ENCODE data around the gene EPHA1.

The EPHA1 gene

GRCh38 chr7:143389316-143390103, 19.1 kb downstream of the EPHA1 start:
- DNase-seq (ENCODE audit: low read depth in 2 of 2) = no peak

GRCh38 chr7:143388491-143389101, 20.1 kb downstream of the EPHA1 start:
- DNase-seq (ENCODE audit: low read depth in 2 of 2) = no peak

GRCh38 chr7:143388051-143388450, 20.6 kb downstream of the EPHA1 start:
- DNase-seq (ENCODE audit: low read depth in 2 of 2) = no peak

- no peak for DNase-seq (ENCODE audit: low read depth in 2 of 2)
Measured at GRCh38 chr7:143387156-143387975, 21.3 kb downstream of the EPHA1 start.

- DNase-seq (ENCODE audit: low read depth in 2 of 2) = no peak
Measured at GRCh38 chr7:143385891-143386781, 22.5 kb downstream of the EPHA1 start.

- DNase-seq (ENCODE audit: low read depth in 2 of 2) = no peak
Measured at GRCh38 chr7:143384661-143385631, 23.7 kb downstream of the EPHA1 start.

GRCh38 chr7:143384148-143384547, 24.5 kb downstream of the EPHA1 start:
- DNase-seq (ENCODE audit: low read depth in 2 of 2) = no peak

- no peak for DNase-seq (ENCODE audit: low read depth in 2 of 2)
Measured at GRCh38 chr7:143383642-143383957, 25.1 kb downstream of the EPHA1 start.

GRCh38 chr7:143382791-143383641, 25.6 kb downstream of the EPHA1 start:
- no peak for DNase-seq (ENCODE audit: low read depth in 2 of 2)

- DNase-seq (ENCODE audit: low read depth in 2 of 2) = no peak
Measured at GRCh38 chr7:143382126-143382790, 26.4 kb downstream of the EPHA1 start.

GRCh38 chr7:143381427-143382125, 27.1 kb downstream of the EPHA1 start:
- no peak for DNase-seq (ENCODE audit: low read depth in 2 of 2)

GRCh38 chr7:143380646-143381426, 27.8 kb downstream of the EPHA1 start, which contains the start of gene ZYX:
Gene ZYX (plus strand): TSS chr7:143381345. CDS start chr7:143381572, 227 bp downstream.
- DNase-seq (ENCODE audit: low read depth in 2 of 2) = peak; percentile 70 to 75

- peak; percentile 67 to 86 for DNase-seq (ENCODE audit: low read depth in 2 of 2)
Measured at GRCh38 chr7:143380260-143380645, 28.4 kb downstream of the EPHA1 start.

- DNase-seq (ENCODE audit: low read depth in 2 of 2) = no peak
Measured at GRCh38 chr7:143379611-143380259, 28.9 kb downstream of the EPHA1 start.

- no peak for DNase-seq (ENCODE audit: low read depth in 2 of 2)
Measured at GRCh38 chr7:143376396-143376795, 32.3 kb downstream of the EPHA1 start.

- DNase-seq (ENCODE audit: low read depth in 2 of 2) = no peak
Measured at GRCh38 chr7:143375298-143376034, 33.2 kb downstream of the EPHA1 start.
